Measurements from ENCODE around the gene PKP1. TPM values are rescaled to one million over a fixed set of nuclear protein-coding genes. Genes with fewer than 3 reads are reported as not detected.

PKP1 gene
- total and polyA plus RNA-seq, 2 donors (not counting 3 experiments of a cell fraction or from before 2014, with no cell fraction given): 0.01 TPM; not detected in 1

GRCh38 chr1:201274616-201275252, 8.6 kb upstream of the PKP1 start:
- dilution Hi-C loops (cut with MboI; ENCODE audit: extremely low pct_ligation_motif_present, low sequenced_read_pairs) (no loop called here), intact Hi-C loops (cut with micrococcal nuclease) (no loop called here)
- no peak for FAIRE-seq
- no peak overlapping the region for H3K4me3 ChIP-seq (replicated peaks in 1 of 3; ENCODE audit: insufficient read depth in 1 of 3, low read depth in 1 of 3, low read length in 3 of 3)
- H3K4me2 ChIP-seq (ENCODE audit: insufficient read depth, low read length): no peak overlapping the region
- CTCF ChIA-PET: no interaction called here
- no peaks in the 10 kb centered on the region for H3K79me2 ChIP-seq (ENCODE audit: control insufficient read depth, insufficient read depth, low read length)
- no peaks in the 10 kb centered on the region for H3K36me3 ChIP-seq (ENCODE audit: control insufficient read depth in 2 of 2, extremely low read depth in 1 of 2, insufficient read depth in 2 of 2, low read length in 2 of 2)
- no peak for TF ChIP-seq EZH2 (IDR thresholded peaks at IDR 0.05; ENCODE audit: borderline replicate concordance, low read depth, low read length, severe bottlenecking)
- TF ChIP-seq MYC (IDR thresholded peaks at IDR 0.05; ENCODE audit: low read depth, low read length): no peak
- TF ChIP-seq POLR2A (IDR thresholded peaks at IDR 0.05; ENCODE audit: low read depth, low read length): no peak
- POLR2A ChIA-PET: no interaction called here
- no peak overlapping the region for H2AFZ ChIP-seq (ENCODE audit: low read depth, low read length)
- H3K27me3 ChIP-seq (ENCODE audit: control insufficient read depth in 2 of 2, insufficient read depth in 2 of 2, low read length in 2 of 2): peaks cover 2 to 4% of the 10 kb centered on the region in 2 experiments
- H4K20me1 ChIP-seq (replicated peaks; ENCODE audit: control insufficient read depth, extremely low read depth, insufficient read depth, low read length): no peaks in the 10 kb centered on the region
- no peak overlapping the region for H3K27ac ChIP-seq (ENCODE audit: insufficient read depth, low read depth, low read length)
- DNase-seq (ENCODE audit: low read depth, low spot score): no peak
- H3K9ac ChIP-seq (replicated peaks; ENCODE audit: extremely low read depth, insufficient read depth, low read length): no peak overlapping the region
- BruUV-seq (replicated peaks): no TSS peak
- no peaks in the 10 kb centered on the region for H3K9me1 ChIP-seq (replicated peaks; ENCODE audit: control insufficient read depth, extremely low read depth, insufficient read depth, low read length)
- no peaks in the 10 kb centered on the region for H3K9me3 ChIP-seq (replicated peaks; ENCODE audit: control insufficient read depth, insufficient read depth, low read length)
- no peaks in the 10 kb centered on the region for H3K4me1 ChIP-seq (ENCODE audit: control insufficient read depth, extremely low read depth, insufficient read depth, low read length)

- H3K36me3 ChIP-seq (ENCODE audit: control insufficient read depth in 2 of 2, extremely low read depth in 1 of 2, insufficient read depth in 2 of 2, low read length in 2 of 2): no peaks in the 10 kb centered on the region
- no peaks in the 10 kb centered on the region for H3K4me1 ChIP-seq (ENCODE audit: control insufficient read depth, extremely low read depth, insufficient read depth, low read length)
- H3K9me3 ChIP-seq (replicated peaks; ENCODE audit: control insufficient read depth, insufficient read depth, low read length): no peaks in the 10 kb centered on the region
- no peak overlapping the region for H2AFZ ChIP-seq (ENCODE audit: low read depth, low read length)
- H3K4me2 ChIP-seq (ENCODE audit: insufficient read depth, low read length): no peak overlapping the region
- ChIA-PET CTCF (no interaction called here), POLR2A (no interaction called here)
- intact Hi-C loops (cut with micrococcal nuclease): no loop called here
- BruUV-seq (replicated peaks): no TSS peak
- DNase-seq (ENCODE audit: low read depth, low spot score) (no peak), FAIRE-seq (no peak)
- no peak for TF ChIP-seq FOS (IDR thresholded peaks at IDR 0.05; ENCODE audit: borderline replicate concordance, insufficient read depth, low read length)
- TF ChIP-seq MYC (IDR thresholded peaks at IDR 0.05; ENCODE audit: low read depth, low read length): no peak
- no peak for TF ChIP-seq JUN (IDR thresholded peaks at IDR 0.05; ENCODE audit: borderline replicate concordance, insufficient read depth, insufficient read length, low read depth)
- no peak for TF ChIP-seq POLR2A (IDR thresholded peaks at IDR 0.05; ENCODE audit: low read depth, low read length)
- no peak for TF ChIP-seq GATA2 (IDR thresholded peaks at IDR 0.05; ENCODE audit: insufficient read depth, insufficient read length, low read depth, low read length)
- no peak for TF ChIP-seq EZH2 (IDR thresholded peaks at IDR 0.05; ENCODE audit: borderline replicate concordance, low read depth, low read length, severe bottlenecking)
- no peak overlapping the region for H3K4me3 ChIP-seq (replicated peaks in 1 of 3; ENCODE audit: insufficient read depth in 1 of 3, low read depth in 1 of 3, low read length in 3 of 3)
- no peaks in the 10 kb centered on the region for H3K9me1 ChIP-seq (replicated peaks; ENCODE audit: control insufficient read depth, extremely low read depth, insufficient read depth, low read length)
- H3K9ac ChIP-seq (replicated peaks; ENCODE audit: extremely low read depth, insufficient read depth, low read length): no peak overlapping the region
- H3K27ac ChIP-seq (ENCODE audit: insufficient read depth, low read depth, low read length): no peak overlapping the region
- no peaks in the 10 kb centered on the region for H3K79me2 ChIP-seq (ENCODE audit: control insufficient read depth, insufficient read depth, low read length)
- H4K20me1 ChIP-seq (replicated peaks; ENCODE audit: control insufficient read depth, extremely low read depth, insufficient read depth, low read length): no peaks in the 10 kb centered on the region
- dilution Hi-C loops (cut with MboI; ENCODE audit: extremely low pct_ligation_motif_present, low sequenced_read_pairs): no loop called here
- peaks cover 2 to 8% of the 10 kb centered on the region in 2 experiments for H3K27me3 ChIP-seq (ENCODE audit: control insufficient read depth in 2 of 2, insufficient read depth in 2 of 2, low read length in 2 of 2)
These were observed 8.0 kb upstream of the PKP1 start for GRCh38 chr1:201275253-201275666.
